ENCODE results near the gene TEX19. TPM values are rescaled to one million over a fixed set of nuclear protein-coding genes. Genes with fewer than 3 reads are reported as not detected.

Gene TEX19
- total RNA-seq, 1 donor = under 0.01 TPM

DNA sequence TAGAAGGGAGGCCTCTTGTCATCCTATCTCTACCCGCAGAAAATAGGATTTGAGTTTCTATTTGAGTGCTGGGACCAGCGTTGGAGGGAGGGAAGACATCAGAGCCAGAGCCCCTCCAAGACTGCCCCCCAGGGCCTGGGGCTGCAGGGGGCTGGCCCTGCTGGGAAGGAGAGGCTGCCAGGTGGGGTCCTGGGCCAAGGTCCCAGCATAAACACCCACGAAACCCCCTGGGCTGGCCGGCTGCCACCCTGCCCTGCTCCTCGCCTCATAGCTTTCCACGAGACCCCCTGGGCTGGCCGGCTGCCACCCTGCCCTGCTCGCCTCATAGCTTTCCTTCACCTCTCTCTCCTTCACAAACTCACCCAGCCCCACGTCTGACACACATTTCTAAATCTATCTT lies 10.6 kb upstream of the TEX19 start:
- Histone ChIP-seq H3K27me3 (ENCODE audit: insufficient read depth, low read length) (peaks cover 24% of the 10 kb centered on the region), H3K4me3 (ENCODE audit: insufficient read depth, low read length) (no peak overlapping the region), H3K36me3 (ENCODE audit: insufficient read depth, low read length) (no peaks in the 10 kb centered on the region), H3K4me1 (ENCODE audit: insufficient read depth, low read length) (no peaks in the 10 kb centered on the region), H3K79me2 (ENCODE audit: insufficient read depth, low read length) (no peaks in the 10 kb centered on the region), H3K9me3 (ENCODE audit: low read depth, low read length) (no peaks in the 10 kb centered on the region), H3K27ac (ENCODE audit: low read depth, low read length) (no peak overlapping the region), H4K20me1 (ENCODE audit: insufficient read depth, low read length) (no peaks in the 10 kb centered on the region), H3K4me2 (ENCODE audit: insufficient read depth, low read length) (no peak overlapping the region), H2AFZ (ENCODE audit: low read length) (no peak overlapping the region)
- TF ChIP-seq, protein P1, sequence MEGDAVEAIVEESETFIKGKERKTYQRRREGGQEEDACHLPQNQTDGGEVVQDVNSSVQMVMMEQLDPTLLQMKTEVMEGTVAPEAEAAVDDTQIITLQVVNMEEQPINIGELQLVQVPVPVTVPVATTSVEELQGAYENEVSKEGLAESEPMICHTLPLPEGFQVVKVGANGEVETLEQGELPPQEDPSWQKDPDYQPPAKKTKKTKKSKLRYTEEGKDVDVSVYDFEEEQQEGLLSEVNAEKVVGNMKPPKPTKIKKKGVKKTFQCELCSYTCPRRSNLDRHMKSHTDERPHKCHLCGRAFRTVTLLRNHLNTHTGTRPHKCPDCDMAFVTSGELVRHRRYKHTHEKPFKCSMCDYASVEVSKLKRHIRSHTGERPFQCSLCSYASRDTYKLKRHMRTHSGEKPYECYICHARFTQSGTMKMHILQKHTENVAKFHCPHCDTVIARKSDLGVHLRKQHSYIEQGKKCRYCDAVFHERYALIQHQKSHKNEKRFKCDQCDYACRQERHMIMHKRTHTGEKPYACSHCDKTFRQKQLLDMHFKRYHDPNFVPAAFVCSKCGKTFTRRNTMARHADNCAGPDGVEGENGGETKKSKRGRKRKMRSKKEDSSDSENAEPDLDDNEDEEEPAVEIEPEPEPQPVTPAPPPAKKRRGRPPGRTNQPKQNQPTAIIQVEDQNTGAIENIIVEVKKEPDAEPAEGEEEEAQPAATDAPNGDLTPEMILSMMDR (IDR thresholded peaks at IDR 0.05; ENCODE audit: extremely low read depth, low read depth, low read length) = no peak
- DNase-seq (ENCODE audit: insufficient read length, low spot score, missing footprints) = peak; percentile 63

GRCh38 chr17:82348866-82349265 lies 10.2 kb upstream of the TEX19 start:
- Histone ChIP-seq H3K4me3 (ENCODE audit: insufficient read depth, low read length) (no peak overlapping the region), H4K20me1 (ENCODE audit: insufficient read depth, low read length) (no peaks in the 10 kb centered on the region), H3K27me3 (ENCODE audit: insufficient read depth, low read length) (peaks cover 24% of the 10 kb centered on the region), H3K79me2 (ENCODE audit: insufficient read depth, low read length) (no peaks in the 10 kb centered on the region), H3K27ac (ENCODE audit: low read depth, low read length) (no peak overlapping the region), H2AFZ (ENCODE audit: low read length) (no peak overlapping the region), H3K4me2 (ENCODE audit: insufficient read depth, low read length) (no peak overlapping the region), H3K4me1 (ENCODE audit: insufficient read depth, low read length) (no peaks in the 10 kb centered on the region), H3K9me3 (ENCODE audit: low read depth, low read length) (no peaks in the 10 kb centered on the region), H3K36me3 (ENCODE audit: insufficient read depth, low read length) (no peaks in the 10 kb centered on the region)
- TF ChIP-seq, protein P1 (IDR thresholded peaks at IDR 0.05; ENCODE audit: extremely low read depth, low read depth, low read length) = no peak
- DNase-seq (ENCODE audit: insufficient read length, low spot score, missing footprints) = peak; percentile 82

GRCh38 chr17:82349287-82349701 lies 9.8 kb upstream of the TEX19 start:
- H3K4me3 ChIP-seq (ENCODE audit: insufficient read depth, low read length) = no peak overlapping the region
- DNase-seq (ENCODE audit: insufficient read length, low spot score, missing footprints) = peak; percentile 71
- no peak overlapping the region for H3K4me2 ChIP-seq (ENCODE audit: insufficient read depth, low read length)

DNA sequence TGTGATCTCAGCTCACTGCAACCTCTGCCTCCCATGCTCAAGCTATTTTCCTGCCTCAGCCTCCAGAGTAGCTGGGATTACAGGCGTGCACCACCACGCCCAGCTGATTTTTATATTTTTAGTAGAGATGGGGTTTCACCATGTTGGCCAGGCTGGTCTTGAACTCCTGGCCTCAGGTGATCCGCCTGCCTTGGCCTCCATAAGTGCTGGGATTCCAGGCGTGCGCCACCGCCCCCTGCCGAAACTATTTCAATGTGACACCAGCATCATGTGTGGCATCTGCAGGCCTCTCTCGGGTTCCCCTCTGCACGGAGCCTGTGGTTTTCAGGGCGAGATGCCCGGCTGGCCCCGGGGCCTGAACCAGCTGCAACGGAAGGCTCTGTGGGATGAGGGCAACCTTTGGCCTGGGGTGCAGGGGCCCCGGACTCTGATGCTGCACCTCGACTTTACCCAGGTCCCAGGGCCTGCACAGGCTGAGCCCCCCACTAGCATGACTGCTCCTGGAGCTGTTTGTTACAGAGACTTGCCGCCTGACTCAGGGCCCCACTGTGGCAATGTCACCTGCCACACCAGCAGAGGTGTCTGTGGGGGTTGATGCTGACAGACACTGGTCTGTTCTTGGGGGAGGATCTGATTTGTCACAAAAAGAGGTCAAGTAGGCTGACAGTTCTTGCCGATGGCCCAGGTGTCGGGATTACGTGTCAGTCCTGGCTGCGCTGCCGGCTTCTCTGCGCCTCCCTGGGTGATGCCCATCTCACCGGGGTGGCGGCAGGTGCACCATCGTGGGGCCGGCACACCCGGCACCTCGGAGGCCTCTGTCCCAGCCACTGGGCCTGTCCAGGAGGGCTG lies 8.6 kb upstream of the TEX19 start:
- Histone ChIP-seq H2AFZ (ENCODE audit: low read length) (no peak overlapping the region), H3K4me3 (ENCODE audit: insufficient read depth, low read length) (no peak overlapping the region), H3K4me2 (ENCODE audit: insufficient read depth, low read length) (no peak overlapping the region), H3K27me3 (ENCODE audit: insufficient read depth, low read length) (peaks cover 28% of the 10 kb centered on the region), H3K4me1 (ENCODE audit: insufficient read depth, low read length) (no peaks in the 10 kb centered on the region), H3K79me2 (ENCODE audit: insufficient read depth, low read length) (no peaks in the 10 kb centered on the region), H3K9me3 (ENCODE audit: low read depth, low read length) (no peaks in the 10 kb centered on the region), H4K20me1 (ENCODE audit: insufficient read depth, low read length) (no peaks in the 10 kb centered on the region), H3K36me3 (ENCODE audit: insufficient read depth, low read length) (no peaks in the 10 kb centered on the region), H3K27ac (ENCODE audit: low read depth, low read length) (no peak overlapping the region)
- peak; percentile 44 for DNase-seq (ENCODE audit: insufficient read length, low spot score, missing footprints)
- TF ChIP-seq, protein P1 (IDR thresholded peaks at IDR 0.05; ENCODE audit: extremely low read depth, low read depth, low read length) = no peak

More at GRCh38 chr17:82349287-82349701, 9.8 kb upstream of the TEX19 start:
- no peak overlapping the region for H2AFZ ChIP-seq (ENCODE audit: low read length)
- H3K9me3 ChIP-seq (ENCODE audit: low read depth, low read length) = no peaks in the 10 kb centered on the region
- TF ChIP-seq, protein P1 (IDR thresholded peaks at IDR 0.05; ENCODE audit: extremely low read depth, low read depth, low read length) = no peak
- no peak overlapping the region for H3K27ac ChIP-seq (ENCODE audit: low read depth, low read length)
- H3K36me3 ChIP-seq (ENCODE audit: insufficient read depth, low read length) = no peaks in the 10 kb centered on the region
- H3K4me1 ChIP-seq (ENCODE audit: insufficient read depth, low read length) = no peaks in the 10 kb centered on the region
- peaks cover 24% of the 10 kb centered on the region for H3K27me3 ChIP-seq (ENCODE audit: insufficient read depth, low read length)
- H4K20me1 ChIP-seq (ENCODE audit: insufficient read depth, low read length) = no peaks in the 10 kb centered on the region
- no peaks in the 10 kb centered on the region for H3K79me2 ChIP-seq (ENCODE audit: insufficient read depth, low read length)

All from osteoblast (primary cell).